H1 (cell line): ENCODE results near the gene CDH22. TPM values are rescaled to one million over a fixed set of nuclear protein-coding genes. Genes with fewer than 3 reads are reported as not detected.

Source experiments
- HDAC6 ChIP-seq: IDR thresholded peaks from one replicate; pipeline ENCODE4 v1.7.1; 2012; ENCODE audit warnings: low read depth, mild to moderate bottlenecking, inconsistent platforms, low read length, moderate library complexity
- KDM1A ChIP-seq: fragments of 200-600, 300-600 bp; sonication (generic); IDR thresholded peaks from 2 replicates; pipeline ENCODE4 v1.7.1; 2016; ENCODE audit warnings: mild to moderate bottlenecking, low read length, borderline replicate concordance
- SRF ChIP-seq: IDR thresholded peaks from 2 replicates; pipeline ENCODE4 v1.6.1; 2011; ENCODE audit warnings: mild to moderate bottlenecking, low read depth, low read length, moderate library complexity
- YY1 ChIP-seq: IDR thresholded peaks from 2 replicates; pipeline ENCODE4 v1.6.1; 2011; ENCODE audit warnings: low read depth, mild to moderate bottlenecking, low read length
- polyA plus RNA-seq, 7 experiments: library from polyadenylated mRNA; depleted of rRNA in 3 of 7; stranded (reverse) in 5 of 7; unstranded in 2 of 7; fragments of >200 nt in 5 of 7; fragments of 200-250 nt in 2 of 7; gene quantifications; 1 replicate in 5 of 7; 2 replicates in 1 of 7; 4 replicates in 1 of 7; pipeline versions ENCODE4 v1.2.1 to v1.2.3, GENCODE V29; 2011 to 2013; ENCODE audit warnings: missing spikeins in 2 of 7, mixed read lengths in 2 of 7
- total RNA-seq: library from RNA; stranded (reverse); fragmentation: NEBNext Ultra II Directional; extraction: Animal tissue kit (Norgen Biotek cat#: 25700); gene quantifications from 2 replicates; pipeline ENCODE4 v1.2.1, GENCODE V29; 2021
- TF ChIP-seq, protein P1 (sequence below): IDR thresholded peaks from 2 replicates; pipeline ENCODE4 v1.6.1; 2012; ENCODE audit warnings: inconsistent platforms

Gene CDH22
- total and polyA plus RNA-seq, 2 of the 8 experiments (the other 6 are each of a cell fraction or from before 2014, with no cell fraction given), result 0.35 to 0.39 TPM

DNA sequence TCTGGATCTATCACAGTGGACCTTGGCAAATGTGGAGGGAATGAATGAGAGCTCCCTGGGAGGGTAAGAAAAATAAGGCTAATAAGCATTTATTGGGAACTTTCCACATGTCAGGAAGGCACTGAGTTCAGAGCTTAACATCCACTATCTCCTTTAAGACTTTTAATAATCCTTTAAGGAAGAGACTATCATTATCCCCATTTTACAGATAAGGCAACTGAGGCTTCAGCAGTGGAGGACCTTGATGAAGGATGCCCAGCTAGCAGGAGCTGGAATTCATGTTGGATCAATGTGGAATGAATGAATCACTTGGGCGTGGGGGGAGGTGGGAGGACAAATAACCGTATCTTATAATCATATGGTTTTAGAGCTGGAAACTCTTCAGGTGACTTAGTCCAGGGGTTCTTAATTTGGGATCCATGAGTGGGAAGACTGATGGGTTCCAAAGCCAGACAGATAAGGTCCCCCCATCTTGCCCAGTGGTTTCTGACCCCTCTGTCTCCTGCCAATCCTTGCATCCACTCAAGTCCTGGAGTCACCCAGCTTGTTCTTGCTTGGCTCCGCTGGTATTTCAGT lies 135.2 kb downstream of the CDH22 start (continued):
- TF ChIP-seq SRF, result no peak
- TF ChIP-seq YY1, result no peak
- TF ChIP-seq HDAC6, result no peak
- TF ChIP-seq, protein P1, sequence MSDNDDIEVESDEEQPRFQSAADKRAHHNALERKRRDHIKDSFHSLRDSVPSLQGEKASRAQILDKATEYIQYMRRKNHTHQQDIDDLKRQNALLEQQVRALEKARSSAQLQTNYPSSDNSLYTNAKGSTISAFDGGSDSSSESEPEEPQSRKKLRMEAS, result no peak
- no peak for TF ChIP-seq KDM1A
